DND-41 (cell line): Measurements from ENCODE around the gene HS3ST1.

Experiments
- ATAC-seq: fragments of 200-7000 bp; cut with Tn5 transposase; 3 replicates; pipeline ENCODE4 v1.9.1; 2021; ENCODE audit warnings: low read depth; ENCODE audit not compliant: insufficient read depth
- DNase-seq: peaks from one replicate; pipeline ENCODE4 v3.0.0-alpha.2; 2020
- H2AFZ ChIP-seq: 2 replicates; pipeline ENCODE4 v1.6.0; 2012; ENCODE audit warnings: low read depth, low read length
- H3K27ac ChIP-seq: 2 replicates; pipeline ENCODE4 v1.5.1; 2012; ENCODE audit warnings: low read length, inconsistent platforms
- H3K27me3 ChIP-seq: fragments of 200-600 bp; sonication (generic); 2 replicates; pipeline ENCODE4 v1.6.0; 2012; ENCODE audit warnings: low read length, mild to moderate bottlenecking, inconsistent platforms; ENCODE audit not compliant: insufficient read depth, poor library complexity
- H3K36me3 ChIP-seq: 2 replicates; pipeline ENCODE4 v1.5.1; 2012; ENCODE audit warnings: low read length, inconsistent platforms; ENCODE audit not compliant: insufficient read depth
- H3K4me1 ChIP-seq: 2 replicates; pipeline ENCODE4 v1.5.1; 2012; ENCODE audit warnings: mild to moderate bottlenecking, low read length; ENCODE audit not compliant: insufficient read depth
- H3K4me2 ChIP-seq: 2 replicates; pipeline ENCODE4 v1.6.0; 2012; ENCODE audit warnings: mild to moderate bottlenecking, moderate library complexity, low read length, inconsistent platforms; ENCODE audit not compliant: insufficient read depth
- H3K4me3 ChIP-seq, 2 experiments: fragments of 200-600 bp in 1 of 2; shearing (Covaris generic) in 1 of 2; 2 replicates each; pipeline ENCODE4 v1.5.1; 2012 to 2016; ENCODE audit warnings: inconsistent platforms in 2 of 2, low read length in 2 of 2, mild to moderate bottlenecking in 2 of 2, low read depth in 1 of 2, moderate library complexity in 1 of 2
- H3K79me2 ChIP-seq: 2 replicates; pipeline ENCODE4 v1.6.0; 2012; ENCODE audit warnings: low read length, inconsistent platforms; ENCODE audit not compliant: insufficient read depth
- H3K9ac ChIP-seq: 2 replicates; pipeline ENCODE4 v1.6.0; 2012; ENCODE audit warnings: low read depth, mild to moderate bottlenecking, inconsistent platforms, low read length, moderate library complexity
- H3K9me3 ChIP-seq: 2 replicates; pipeline ENCODE4 v1.5.1; 2012; ENCODE audit warnings: low read length, moderate library complexity, mild to moderate bottlenecking, inconsistent platforms; ENCODE audit not compliant: insufficient read depth, severe bottlenecking
- H4K20me1 ChIP-seq: 2 replicates; pipeline ENCODE4 v1.6.0; 2012; ENCODE audit warnings: low read length; ENCODE audit not compliant: insufficient read depth
- EZH2 ChIP-seq: IDR thresholded peaks from 3 replicates; pipeline ENCODE4 v1.6.1; 2012; ENCODE audit warnings: borderline replicate concordance, low read depth, mild to moderate bottlenecking, moderate library complexity, low read length, inconsistent platforms; ENCODE audit not compliant: severe bottlenecking
- TF ChIP-seq, protein P1 (sequence below): IDR thresholded peaks from 2 replicates; pipeline ENCODE4 v1.5.1; 2012; ENCODE audit warnings: borderline replicate concordance, low read length, moderate library complexity, mild to moderate bottlenecking; ENCODE audit not compliant: poor library complexity, severe bottlenecking; ENCODE audit errors: extremely low read depth

Gene HS3ST1

DNA sequence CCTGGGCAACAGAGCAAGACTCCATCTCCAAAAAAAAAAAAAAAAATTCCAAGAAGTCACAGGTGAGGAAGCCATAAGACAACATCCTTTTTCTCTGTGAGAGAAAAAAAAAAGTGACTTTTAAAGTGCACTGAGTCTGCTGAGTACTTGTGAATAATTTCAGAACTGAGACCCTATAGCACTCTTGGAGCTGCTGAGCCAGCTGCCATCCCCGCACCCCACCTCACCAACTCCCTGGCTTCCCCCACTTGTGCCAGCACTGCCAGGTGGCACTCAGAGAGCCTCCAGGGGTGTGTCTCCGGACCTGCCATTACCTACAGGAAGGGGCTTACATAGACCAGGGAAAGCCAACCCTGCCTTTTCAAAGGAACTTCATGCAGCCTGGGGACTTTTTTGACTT is 39.2 kb upstream of the HS3ST1 start:
- ATAC-seq (no peak), DNase-seq (no peak)
- no peaks in the 10 kb centered on the region for H3K79me2 ChIP-seq
- H3K4me2 ChIP-seq: no peak overlapping the region
- TF ChIP-seq, protein P1, sequence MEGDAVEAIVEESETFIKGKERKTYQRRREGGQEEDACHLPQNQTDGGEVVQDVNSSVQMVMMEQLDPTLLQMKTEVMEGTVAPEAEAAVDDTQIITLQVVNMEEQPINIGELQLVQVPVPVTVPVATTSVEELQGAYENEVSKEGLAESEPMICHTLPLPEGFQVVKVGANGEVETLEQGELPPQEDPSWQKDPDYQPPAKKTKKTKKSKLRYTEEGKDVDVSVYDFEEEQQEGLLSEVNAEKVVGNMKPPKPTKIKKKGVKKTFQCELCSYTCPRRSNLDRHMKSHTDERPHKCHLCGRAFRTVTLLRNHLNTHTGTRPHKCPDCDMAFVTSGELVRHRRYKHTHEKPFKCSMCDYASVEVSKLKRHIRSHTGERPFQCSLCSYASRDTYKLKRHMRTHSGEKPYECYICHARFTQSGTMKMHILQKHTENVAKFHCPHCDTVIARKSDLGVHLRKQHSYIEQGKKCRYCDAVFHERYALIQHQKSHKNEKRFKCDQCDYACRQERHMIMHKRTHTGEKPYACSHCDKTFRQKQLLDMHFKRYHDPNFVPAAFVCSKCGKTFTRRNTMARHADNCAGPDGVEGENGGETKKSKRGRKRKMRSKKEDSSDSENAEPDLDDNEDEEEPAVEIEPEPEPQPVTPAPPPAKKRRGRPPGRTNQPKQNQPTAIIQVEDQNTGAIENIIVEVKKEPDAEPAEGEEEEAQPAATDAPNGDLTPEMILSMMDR: no peak
- TF ChIP-seq EZH2: no peak
- no peak overlapping the region for H3K27ac ChIP-seq
- no peaks in the 10 kb centered on the region for H3K36me3 ChIP-seq
- H3K27me3 ChIP-seq: no peaks in the 10 kb centered on the region
- no peak overlapping the region for H2AFZ ChIP-seq
- H4K20me1 ChIP-seq: no peaks in the 10 kb centered on the region
- no peak overlapping the region for H3K4me3 ChIP-seq
- peaks cover 6% of the 10 kb centered on the region for H3K4me1 ChIP-seq
- H3K9me3 ChIP-seq: no peaks in the 10 kb centered on the region
- H3K9ac ChIP-seq: no peak overlapping the region

DNA sequence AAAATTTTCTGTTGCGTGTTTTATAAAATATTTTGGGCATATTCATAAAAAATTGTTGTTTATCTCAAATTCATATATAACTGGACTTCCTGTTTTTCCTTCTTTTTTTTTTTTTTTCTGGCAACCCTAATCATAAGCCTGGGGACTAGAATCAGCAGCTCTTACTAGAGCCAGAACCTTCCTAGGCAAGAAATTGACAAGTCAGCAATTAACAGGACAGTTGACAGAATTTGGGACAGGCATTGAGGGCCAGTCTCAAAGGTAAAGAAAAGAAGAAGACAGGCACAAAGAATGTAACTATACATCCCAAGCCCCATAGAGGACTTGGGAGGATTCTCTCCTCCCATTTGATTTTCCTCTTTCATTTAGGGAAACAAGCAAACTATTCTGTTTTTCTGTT is 35.0 kb upstream of the HS3ST1 start:
- Histone ChIP-seq H2AFZ (no peak overlapping the region), H3K4me1 (no peaks in the 10 kb centered on the region), H3K27ac (no peak overlapping the region), H3K9me3 (peaks cover 3% of the 10 kb centered on the region), H3K79me2 (no peaks in the 10 kb centered on the region), H3K36me3 (no peaks in the 10 kb centered on the region), H4K20me1 (no peaks in the 10 kb centered on the region), H3K9ac (no peak overlapping the region), H3K4me3 (no peak overlapping the region), H3K27me3 (no peaks in the 10 kb centered on the region), H3K4me2 (no peak overlapping the region)
- DNase-seq (no peak), ATAC-seq (no peak)
- TF ChIP-seq, protein P1: no peak
- no peak for TF ChIP-seq EZH2

DNA sequence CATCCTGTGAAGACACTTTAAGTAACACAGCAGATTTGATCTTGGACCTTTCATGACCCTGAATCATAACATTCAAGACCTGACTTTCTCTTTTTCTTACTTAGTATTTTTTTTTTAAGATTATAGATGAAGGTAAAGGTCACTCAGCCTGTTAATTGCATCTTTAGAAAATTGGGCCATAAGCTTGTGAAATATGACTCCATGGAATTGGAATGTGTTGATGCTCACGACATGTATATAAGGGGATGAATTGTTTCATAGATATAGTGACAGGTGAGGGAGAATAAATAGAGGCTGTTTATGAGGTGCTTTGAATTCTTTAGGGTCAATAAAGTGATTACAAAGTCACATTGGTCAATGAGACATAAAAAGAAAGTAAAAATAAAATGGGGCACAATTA is 27.7 kb upstream of the HS3ST1 start:
- H3K4me3 ChIP-seq: no peak overlapping the region
- H2AFZ ChIP-seq: no peak overlapping the region
- H3K9ac ChIP-seq: no peak overlapping the region
- H3K9me3 ChIP-seq: peaks cover 3% of the 10 kb centered on the region
- no peak overlapping the region for H3K4me2 ChIP-seq
- no peaks in the 10 kb centered on the region for H3K36me3 ChIP-seq
- no peaks in the 10 kb centered on the region for H4K20me1 ChIP-seq
- no peaks in the 10 kb centered on the region for H3K27me3 ChIP-seq
- H3K27ac ChIP-seq: no peak overlapping the region
- DNase-seq (no peak), ATAC-seq (no peak)
- no peaks in the 10 kb centered on the region for H3K4me1 ChIP-seq
- H3K79me2 ChIP-seq: no peaks in the 10 kb centered on the region
- TF ChIP-seq EZH2: no peak
- TF ChIP-seq, protein P1: no peak
